ENCODE results near the gene KCNQ1.
A peak's percentile ranks its signal among the peaks of the same experiment; 100 is the strongest.

KCNQ1 gene

DNA sequence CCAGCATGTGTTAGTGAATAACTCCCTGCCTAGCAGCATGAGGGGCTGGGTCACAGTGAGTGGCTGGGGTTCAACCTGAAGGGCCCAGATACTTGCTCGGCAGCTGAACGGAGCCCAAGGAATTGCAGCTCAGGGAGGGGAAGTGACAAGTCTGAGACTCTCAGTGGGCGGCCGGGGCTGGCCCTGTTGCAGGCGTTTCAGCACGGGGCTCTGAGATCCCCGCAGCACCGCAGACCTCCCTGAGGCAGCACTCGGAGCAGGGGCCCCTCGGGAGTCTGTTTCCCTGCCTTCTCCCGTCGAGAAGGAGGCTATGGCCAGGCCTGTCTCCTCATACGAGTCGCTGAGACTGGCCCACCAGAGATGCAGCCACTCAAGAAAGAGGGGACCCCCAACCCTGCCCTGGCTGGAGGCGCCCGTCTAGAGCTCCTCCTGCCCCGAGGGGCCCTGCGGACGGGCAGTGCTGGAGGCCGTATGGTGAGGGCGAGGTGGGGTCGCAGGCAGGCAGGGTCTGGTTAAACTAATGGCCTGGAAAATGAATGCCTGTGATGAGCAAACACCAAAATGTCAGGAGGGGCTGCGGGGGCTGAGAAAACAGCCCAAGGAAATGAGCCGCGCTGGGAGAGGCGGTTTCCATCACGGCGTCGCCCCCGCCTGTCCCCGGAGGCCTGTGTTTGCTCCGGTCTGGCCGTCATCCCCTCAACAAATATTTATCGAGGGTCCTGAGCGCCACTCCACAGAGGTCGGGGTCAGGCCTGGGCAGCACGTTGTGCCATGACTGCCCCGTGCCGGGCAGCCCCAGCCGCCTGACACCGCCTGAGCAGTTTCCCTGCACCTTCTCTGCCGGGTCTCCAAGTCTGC lies 35.0 kb upstream of the KCNQ1 start:
- no peak for DNase-seq (ENCODE audit: low read depth in 2 of 2)

DNA sequence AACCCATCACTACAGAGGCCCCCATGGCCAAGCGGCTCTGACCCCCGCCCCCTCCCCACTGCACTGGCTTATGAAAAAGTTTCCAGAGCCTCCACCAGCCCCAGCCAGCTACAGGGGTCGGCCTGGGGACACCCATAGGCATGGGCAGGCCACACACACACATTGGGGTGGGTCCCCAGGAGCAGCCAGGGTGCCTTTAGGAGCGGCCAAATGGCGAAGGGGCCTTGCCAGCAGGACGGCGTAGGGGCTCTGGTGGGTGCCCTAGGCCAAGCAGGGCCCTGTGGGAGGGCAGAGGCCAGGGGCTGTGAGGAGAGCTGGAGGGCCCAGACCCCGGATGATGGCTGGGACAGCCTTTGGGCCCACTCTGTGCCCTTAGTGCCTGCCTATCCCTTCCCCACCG lies 34.2 kb upstream of the KCNQ1 start:
- DNase-seq (ENCODE audit: low read depth in 2 of 2): no peak

DNA sequence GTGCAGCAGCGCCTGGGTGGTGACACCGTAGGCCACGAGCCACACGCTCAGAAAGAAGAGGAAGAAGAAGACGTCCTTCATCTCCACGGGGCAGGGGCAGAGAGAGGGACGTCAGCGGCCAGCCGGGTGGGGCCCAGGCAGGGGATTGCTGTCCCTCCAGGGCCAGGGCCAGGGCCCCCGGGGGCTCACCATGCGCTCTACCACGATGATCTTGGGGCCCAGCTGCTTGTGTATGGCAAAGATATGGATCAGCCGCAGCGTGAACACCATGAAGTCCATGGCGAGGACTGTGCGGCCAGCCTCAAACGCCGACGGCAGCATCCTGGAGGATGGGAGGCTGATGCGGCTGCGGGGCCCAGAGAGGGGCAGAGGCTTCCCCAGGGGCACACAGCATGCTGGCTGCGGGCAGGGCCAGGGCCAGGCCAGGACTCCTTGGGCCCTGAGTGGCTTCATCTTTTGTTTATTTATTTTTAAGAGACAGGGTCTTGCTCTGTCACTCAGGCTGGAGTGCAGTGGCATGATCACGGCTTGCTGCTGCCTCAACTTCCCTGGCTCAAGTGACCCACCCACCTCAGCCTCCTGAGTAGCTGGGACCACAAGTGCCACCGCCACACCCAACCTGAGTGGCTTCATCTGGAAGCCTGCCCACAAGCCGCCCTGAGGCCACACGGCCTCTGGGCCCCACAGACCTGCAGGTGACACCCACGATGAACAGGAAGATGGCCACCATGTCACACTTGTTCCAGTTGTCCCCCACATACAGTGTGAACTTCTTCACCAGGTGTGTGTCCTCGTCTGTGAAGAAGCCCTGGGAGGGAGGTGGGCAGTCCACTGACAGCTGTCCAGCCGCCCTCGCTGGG lies 33.1 kb upstream of the KCNQ1 start:
- DNase-seq (ENCODE audit: low read depth in 2 of 2): no peak

GRCh38 chr11:2412323-2412722 lies 32.5 kb upstream of the KCNQ1 start:
- no peak for DNase-seq (ENCODE audit: low read depth in 2 of 2)

DNA sequence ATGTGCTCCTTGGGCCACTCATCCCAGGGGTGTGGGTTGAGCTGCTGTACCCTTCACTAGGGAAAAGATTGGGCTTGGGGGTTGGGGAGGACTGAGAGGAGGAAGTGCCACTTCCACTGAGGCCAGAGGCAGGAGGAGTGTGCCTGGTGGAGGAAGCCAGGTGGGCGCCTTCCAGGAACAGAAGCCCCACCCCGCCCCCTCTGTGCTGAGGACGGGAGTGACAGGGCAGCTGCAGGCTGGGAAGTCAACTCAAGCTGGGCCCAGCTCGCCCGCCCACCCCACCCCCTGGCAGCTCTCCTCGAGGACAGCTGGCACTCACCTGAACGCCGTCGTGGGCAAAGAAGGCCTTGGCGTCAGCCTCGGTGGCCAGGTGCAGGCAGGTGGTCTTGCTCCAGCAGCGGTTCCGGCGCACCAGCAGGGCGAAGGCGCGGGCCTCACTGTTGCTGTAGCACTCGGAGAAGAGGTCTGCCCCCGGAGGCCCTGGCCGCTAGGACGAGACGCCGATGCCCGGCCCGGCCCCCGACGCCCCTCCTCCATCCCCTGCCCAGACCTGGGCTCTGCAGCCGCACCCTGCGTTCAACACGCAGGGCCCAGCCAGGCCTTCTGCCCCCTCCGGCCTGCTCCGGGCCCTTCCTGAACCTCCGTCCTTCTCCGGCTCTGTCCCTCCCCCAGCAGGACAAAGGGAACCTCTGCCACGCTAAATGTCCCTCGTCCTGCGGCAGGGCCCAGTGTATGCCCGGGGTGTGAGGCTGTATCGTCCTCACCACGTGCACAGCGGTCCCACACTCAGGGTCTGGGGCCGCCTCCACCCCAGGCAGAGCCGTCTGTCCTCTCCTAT lies 30.8 kb upstream of the KCNQ1 start:
- DNase-seq (ENCODE audit: low read depth in 2 of 2): no peak

- no peak for DNase-seq (ENCODE audit: low read depth in 2 of 2)
Measured at GRCh38 chr11:2414616-2415015, 30.2 kb upstream of the KCNQ1 start.

DNA sequence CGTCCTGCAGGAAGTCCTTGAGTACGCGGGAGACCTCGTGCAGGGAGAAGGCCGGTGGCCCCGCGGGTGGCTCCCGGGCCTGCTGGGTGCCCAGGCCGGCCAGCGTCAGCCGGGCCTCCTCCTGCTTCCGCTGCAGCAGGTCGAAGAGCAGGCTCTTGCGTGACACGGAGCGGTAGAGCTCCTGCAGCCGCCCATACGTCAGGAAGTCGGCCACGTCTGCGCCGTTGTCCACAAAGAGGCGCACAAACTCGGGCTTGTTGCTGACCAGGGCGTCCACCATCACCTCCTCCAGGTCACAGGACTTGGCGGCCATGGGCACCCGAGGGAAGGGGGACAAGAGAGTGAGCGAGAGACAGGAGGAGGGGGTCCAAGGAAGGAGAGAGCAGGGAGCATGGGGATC lies 29.6 kb upstream of the KCNQ1 start:
- no peak for DNase-seq (ENCODE audit: low read depth in 2 of 2)

DNA sequence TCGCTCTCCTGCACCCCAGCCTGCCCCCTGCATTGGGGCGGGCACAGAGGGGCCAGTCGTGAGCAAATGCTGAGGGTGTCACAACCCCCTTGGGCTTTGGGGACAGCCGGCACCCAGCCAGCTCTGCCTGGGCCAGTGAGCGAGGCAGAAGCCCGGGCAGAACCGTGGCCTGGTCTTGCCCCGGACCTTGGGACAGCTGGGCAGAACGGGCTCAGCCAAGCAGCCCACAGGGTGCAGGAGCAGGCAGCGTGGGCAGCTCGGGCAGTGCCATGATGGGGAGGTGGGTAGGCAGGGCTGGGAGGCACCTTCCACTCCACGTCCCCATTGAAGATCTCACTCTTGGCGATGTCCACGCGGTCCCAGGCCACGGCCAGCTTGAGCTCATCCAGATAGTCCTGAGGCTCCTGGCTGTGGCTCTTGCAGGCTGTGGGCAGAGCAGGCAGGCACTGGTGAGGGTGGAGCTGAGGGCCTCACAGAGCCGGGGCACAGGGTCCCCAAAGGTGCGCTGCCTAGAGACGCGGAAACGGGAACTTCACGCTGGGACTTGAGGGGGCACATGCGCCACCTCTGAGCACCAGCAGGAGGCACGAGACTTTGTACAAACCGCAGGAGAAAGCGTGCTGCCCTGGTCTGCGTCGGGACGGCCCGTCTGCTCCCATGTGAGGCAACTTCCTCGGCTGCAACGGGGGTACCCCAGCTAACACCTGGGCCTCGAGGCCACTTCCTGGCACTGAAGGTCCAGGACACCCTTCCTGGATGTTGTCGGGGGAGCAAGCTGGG lies 29.0 kb upstream of the KCNQ1 start:
- no peak for DNase-seq (ENCODE audit: low read depth in 2 of 2)

DNA sequence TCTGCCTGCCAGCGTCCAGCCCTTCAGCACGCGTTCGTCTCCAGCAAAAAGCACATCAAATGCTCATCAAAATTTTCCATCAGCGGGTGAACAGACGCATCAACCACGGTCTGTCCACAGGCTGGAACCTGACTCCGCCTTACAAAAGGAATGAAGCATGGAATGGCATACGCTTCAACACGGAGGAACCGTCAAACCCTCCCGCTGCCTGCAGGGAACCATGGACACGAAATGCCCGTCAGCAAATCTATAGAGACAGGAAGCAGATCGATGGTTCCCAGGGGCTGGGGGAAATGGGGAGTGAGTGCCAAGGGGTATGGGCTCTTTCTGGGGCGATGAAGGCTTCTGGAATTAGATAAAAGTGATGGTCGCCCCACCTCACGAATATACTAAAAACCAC lies 28.0 kb upstream of the KCNQ1 start:
- no peak for DNase-seq (ENCODE audit: low read depth in 2 of 2)

GRCh38 chr11:2417856-2418692 lies 26.7 kb upstream of the KCNQ1 start:
- no peak for DNase-seq (ENCODE audit: low read depth in 2 of 2)

DNA sequence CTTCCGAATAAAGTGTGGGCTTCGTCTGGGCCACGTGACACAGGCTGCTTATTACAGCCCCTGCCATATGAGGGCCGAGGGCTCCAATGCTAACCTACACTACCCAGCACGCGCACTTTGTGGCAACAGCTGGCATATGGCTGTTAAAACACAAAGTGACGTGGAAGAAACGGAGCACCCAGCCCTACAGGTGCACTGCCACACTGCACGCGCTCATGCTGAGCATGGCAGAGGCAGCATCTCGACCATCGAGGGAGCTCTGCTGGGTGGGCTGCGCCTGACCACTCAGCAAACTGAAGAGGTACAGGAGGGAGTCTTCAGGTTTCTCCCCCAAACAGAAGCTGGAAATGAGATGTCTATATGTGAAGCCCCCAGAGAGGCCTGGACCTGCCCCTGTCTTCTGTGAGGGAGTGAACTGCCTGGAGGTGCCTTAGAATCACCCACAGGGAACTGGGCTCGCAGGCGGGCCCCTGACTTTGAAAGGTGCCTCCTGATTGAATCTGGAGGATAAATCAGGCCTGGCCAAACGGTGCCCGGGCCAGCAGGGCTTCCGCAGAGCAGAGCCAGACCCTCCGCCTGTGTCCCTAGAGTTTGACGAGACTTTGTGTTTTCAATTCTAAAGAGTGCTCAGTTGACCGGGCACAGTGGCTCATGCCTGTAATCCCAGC lies 26.0 kb upstream of the KCNQ1 start:
- no peak for DNase-seq (ENCODE audit: low read depth in 2 of 2)

DNA sequence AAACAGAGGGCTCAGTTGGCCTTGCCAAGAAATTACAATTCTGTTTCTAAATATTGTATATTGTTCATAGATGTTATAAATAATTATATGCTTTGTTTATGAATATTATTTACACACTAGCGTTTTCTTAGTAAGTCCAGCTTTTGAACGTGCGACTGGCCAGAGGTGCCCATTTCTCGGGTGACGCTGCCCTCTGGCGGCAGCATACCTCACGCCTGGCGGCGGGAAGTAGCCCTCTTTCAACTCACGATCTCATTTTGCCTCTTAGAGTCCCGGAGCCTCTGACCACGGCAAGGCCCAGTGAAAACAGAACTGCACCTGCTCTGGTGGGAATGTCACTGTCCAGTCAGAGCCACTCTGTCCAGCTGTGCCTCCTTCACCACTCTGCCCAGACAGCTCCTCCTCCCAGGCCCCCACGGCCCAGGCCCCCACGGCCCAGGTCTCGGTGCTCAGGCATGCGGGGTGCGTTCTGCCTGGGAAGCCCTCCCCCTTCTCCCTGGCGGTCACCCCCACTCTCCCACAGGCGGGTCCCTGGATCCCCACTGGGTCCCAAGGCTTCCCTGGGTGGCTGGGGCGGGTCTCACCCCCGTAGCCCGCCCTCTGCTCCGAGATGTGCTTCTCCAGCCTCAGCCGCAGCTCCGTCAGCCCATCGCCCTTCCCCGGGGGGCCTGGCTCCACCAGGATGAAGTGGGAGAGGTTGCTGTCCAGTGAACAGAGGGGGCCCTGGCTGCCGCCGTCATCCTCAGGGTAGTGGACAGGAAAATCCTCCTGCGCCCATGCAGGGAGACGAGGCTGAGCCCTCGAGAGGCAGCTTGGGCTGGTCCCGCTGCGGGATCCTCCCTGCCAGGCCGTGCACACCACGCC lies 24.9 kb upstream of the KCNQ1 start:
- DNase-seq (ENCODE audit: low read depth in 2 of 2): peak; percentile 45 to 53

DNA sequence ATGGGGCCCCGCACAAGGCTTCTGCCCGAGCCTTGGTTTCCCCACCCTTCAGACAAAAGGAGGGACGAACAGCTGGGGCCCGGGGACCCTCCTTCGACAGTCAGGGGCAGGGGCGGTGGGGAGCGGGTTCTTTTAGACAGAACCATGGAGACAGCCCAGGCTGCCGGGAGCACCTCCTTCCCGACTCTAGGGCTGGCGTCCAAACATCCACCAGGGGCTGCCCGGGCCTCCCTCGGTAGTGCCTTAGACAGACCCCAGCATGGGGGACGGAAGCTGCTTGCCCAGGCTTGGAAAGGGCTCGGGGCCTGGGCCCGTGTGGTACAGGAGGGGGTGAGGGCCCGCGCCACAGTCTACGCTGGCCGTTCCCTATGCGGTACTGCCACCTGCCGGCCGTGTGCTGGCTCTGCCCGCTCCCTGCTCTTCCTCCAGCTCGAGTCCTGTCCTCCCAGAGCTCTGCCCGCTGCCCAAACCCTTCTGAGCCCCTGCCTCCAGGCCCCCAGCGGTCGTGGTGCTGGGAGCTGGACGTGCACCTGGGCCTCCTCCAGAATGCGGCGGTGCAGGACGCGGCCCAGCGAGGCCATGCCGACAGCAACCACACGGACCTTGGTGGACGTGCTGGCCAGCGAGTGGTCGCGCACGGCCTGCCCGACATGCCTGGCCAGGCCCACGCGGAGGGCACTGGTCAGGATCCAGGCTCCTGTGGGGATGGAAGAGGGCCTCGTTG lies 24.1 kb upstream of the KCNQ1 start:
- peak; percentile 59 to 64 for DNase-seq (ENCODE audit: low read depth in 2 of 2)

GRCh38 chr11:2421226-2421994 lies 23.4 kb upstream of the KCNQ1 start:
- no peak for DNase-seq (ENCODE audit: low read depth in 2 of 2)

DNA sequence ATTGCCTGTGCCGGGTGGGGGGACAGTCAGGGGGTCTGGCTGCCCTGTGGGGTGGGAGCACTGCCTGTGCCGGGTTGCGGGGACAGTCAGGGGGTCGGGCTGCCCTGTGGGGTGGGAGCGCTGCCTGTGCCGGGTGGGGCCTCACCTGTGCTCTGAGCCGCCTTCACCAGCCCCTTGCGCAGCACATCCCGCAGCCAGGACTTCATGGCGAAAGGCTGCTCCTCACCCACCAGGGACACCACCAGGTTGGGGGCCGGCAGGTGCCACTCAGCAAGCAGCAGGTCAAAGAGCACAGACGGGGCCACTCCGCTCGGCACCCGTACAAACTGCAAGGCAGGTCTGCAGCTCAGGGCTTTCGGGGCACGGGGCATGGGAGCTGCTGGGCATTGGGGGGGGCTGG lies 22.8 kb upstream of the KCNQ1 start:
- DNase-seq (ENCODE audit: low read depth in 2 of 2): no peak

DNA sequence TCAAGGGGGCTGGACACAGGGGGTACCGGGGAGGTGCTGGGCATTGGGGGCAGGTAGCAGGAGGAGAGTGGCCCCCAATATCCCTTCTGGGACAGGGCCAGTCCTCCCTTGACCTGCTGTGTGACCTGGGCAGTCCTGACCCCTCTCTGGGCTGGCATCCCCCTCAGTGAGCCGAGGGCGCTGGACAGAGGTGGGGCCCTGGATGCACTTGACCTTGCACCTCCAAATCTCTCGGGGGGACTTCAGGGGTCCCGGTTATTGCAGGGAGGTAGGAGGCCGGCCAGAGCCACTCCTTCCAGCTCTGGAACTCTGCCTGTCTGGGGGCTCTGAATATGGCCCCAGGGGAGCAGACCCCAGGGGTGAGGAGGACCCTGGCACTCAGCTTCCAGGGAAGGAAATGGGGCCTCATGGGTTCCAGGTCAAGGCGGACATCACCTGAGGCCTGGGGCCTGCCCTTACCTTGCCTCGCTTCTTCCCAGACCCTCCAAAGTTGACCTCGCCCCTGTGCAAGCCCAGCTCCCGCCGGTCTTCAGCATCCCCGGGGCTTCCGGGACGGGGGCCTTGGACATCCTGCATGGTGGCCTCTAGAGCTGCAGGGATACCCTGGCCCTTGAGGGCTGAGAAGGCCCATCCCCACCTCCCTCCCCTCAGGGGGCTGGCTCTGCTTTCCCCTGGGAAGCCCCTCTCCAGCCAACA lies 22.2 kb upstream of the KCNQ1 start:
- no peak for DNase-seq (ENCODE audit: low read depth in 2 of 2)

All from activated CD4-positive, alpha-beta T cell treated with anti-CD3 and anti-CD28 coated beads for 24 hours (primary cell).